SK-N-SH treated with all-trans-retinoic acid at 6 μM for 48 hours (cell line): ENCODE results near the gene TXLNA.

Experiments
- ATAC-seq: fragments of 200-7000 bp; cut with Tn5 transposase; 3 replicates; pipeline ENCODE4 v1.9.1; 2020; ENCODE audit warnings: mild to moderate bottlenecking, moderate library complexity
- ARNTL ChIP-seq: fragments of 450-650 bp; formaldehyde crosslinking; IDR thresholded peaks from 2 replicates; pipeline ENCODE4 v1.5.0; 2020; ENCODE audit warnings: low read depth, mild to moderate bottlenecking, moderate library complexity, borderline replicate concordance
- BACH2 ChIP-seq: fragments of 250-450 bp; sonication (Bioruptor Pico); IDR thresholded peaks from 2 replicates; pipeline ENCODE4 v1.9.0; 2021; ENCODE audit warnings: mild to moderate bottlenecking, borderline replicate concordance
- CREB5 ChIP-seq: fragments of 250-450 bp; sonication (Bioruptor Pico); IDR thresholded peaks from 2 replicates; pipeline ENCODE4 v1.5.1; 2020; ENCODE audit warnings: low read depth, mild to moderate bottlenecking, moderate library complexity
- CSDC2 ChIP-seq: fragments of 250-450 bp; sonication (Bioruptor Pico); IDR thresholded peaks from 2 replicates; pipeline ENCODE4 v1.5.0; 2020; ENCODE audit warnings: mild to moderate bottlenecking, moderate library complexity
- CSRNP3 ChIP-seq: fragments of 250-450 bp; sonication (Bioruptor Pico); IDR thresholded peaks from 2 replicates; pipeline ENCODE4 v1.5.1; 2021; ENCODE audit warnings: mild to moderate bottlenecking, moderate library complexity
- ESRRG ChIP-seq: fragments of 250-450 bp; sonication (Bioruptor Pico); IDR thresholded peaks from 2 replicates; pipeline ENCODE4 v1.6.1; 2021; ENCODE audit warnings: mild to moderate bottlenecking
- GLIS3 ChIP-seq: fragments of 250-450 bp; sonication (Bioruptor Pico); IDR thresholded peaks from 2 replicates; pipeline ENCODE4 v1.5.0; 2020; ENCODE audit warnings: mild to moderate bottlenecking, moderate library complexity
- ISL1 ChIP-seq: fragments of 250-450 bp; sonication (Bioruptor Pico); IDR thresholded peaks from 2 replicates; pipeline ENCODE4 v2.1.2; 2022; ENCODE audit warnings: mild to moderate bottlenecking, moderate library complexity
- OSR1 ChIP-seq: fragments of 250-450 bp; sonication (Bioruptor Pico); IDR thresholded peaks from 2 replicates; pipeline ENCODE4 v1.8.0; 2022; ENCODE audit warnings: moderate library complexity, mild to moderate bottlenecking, inconsistent platforms
- PATZ1 ChIP-seq: fragments of 250-450 bp; sonication (Bioruptor Pico); IDR thresholded peaks from 2 replicates; pipeline ENCODE4 v1.8.0; 2020; ENCODE audit warnings: mild to moderate bottlenecking, moderate library complexity, borderline replicate concordance
- SNAI2 ChIP-seq: fragments of 250-450 bp; sonication (Bioruptor Pico); IDR thresholded peaks from 2 replicates; pipeline ENCODE4 v1.5.0; 2020; ENCODE audit warnings: mild to moderate bottlenecking, moderate library complexity
- TCF4 ChIP-seq: fragments of 250-450 bp; sonication (Bioruptor Pico); IDR thresholded peaks from 2 replicates; pipeline ENCODE4 v1.8.0; 2021; ENCODE audit warnings: mild to moderate bottlenecking, moderate library complexity, borderline replicate concordance
- TOX ChIP-seq: fragments of 250-450 bp; sonication (Bioruptor Pico); IDR thresholded peaks from 2 replicates; pipeline ENCODE4 v1.8.0; 2021; ENCODE audit warnings: mild to moderate bottlenecking, moderate library complexity, borderline replicate concordance
- ZC3H10 ChIP-seq: fragments of 250-450 bp; sonication (Bioruptor Pico); IDR thresholded peaks from 2 replicates; pipeline ENCODE4 v1.5.1; 2021; ENCODE audit warnings: mild to moderate bottlenecking, moderate library complexity
- ZFP3 ChIP-seq: fragments of 250-450 bp; sonication (Bioruptor Pico); IDR thresholded peaks from 2 replicates; pipeline ENCODE4 v1.5.0; 2020; ENCODE audit warnings: mild to moderate bottlenecking, moderate library complexity
- ZFP30 ChIP-seq: fragments of 450-650 bp; formaldehyde crosslinking; IDR thresholded peaks from 2 replicates; pipeline ENCODE4 v1.5.0; 2022; ENCODE audit warnings: mild to moderate bottlenecking, moderate library complexity
- ZNF565 ChIP-seq: fragments of 450-650 bp; formaldehyde crosslinking; conservative IDR thresholded peaks from 2 replicates; pipeline ENCODE4 v1.5.0; 2020; ENCODE audit warnings: low read depth, mild to moderate bottlenecking, moderate library complexity
- ZNF70 ChIP-seq: fragments of 450-650 bp; formaldehyde crosslinking; IDR thresholded peaks from 2 replicates; pipeline ENCODE4 v1.5.0; 2020; ENCODE audit warnings: mild to moderate bottlenecking, moderate library complexity
- ZNF8 ChIP-seq: fragments of 450-650 bp; formaldehyde crosslinking; IDR thresholded peaks from 2 replicates; pipeline ENCODE4 v1.5.0; 2020; ENCODE audit warnings: mild to moderate bottlenecking, moderate library complexity
- TF ChIP-seq, protein P1 (sequence below): fragments of 250-450 bp; sonication (Bioruptor Pico); IDR thresholded peaks from 2 replicates; pipeline ENCODE4 v1.5.0; 2020; ENCODE audit warnings: mild to moderate bottlenecking, moderate library complexity
- TF ChIP-seq, protein P2 (sequence below): fragments of 250-450 bp; sonication (Bioruptor Pico); IDR thresholded peaks from 2 replicates; pipeline ENCODE4 v1.8.0; 2021; ENCODE audit warnings: low read depth, mild to moderate bottlenecking, moderate library complexity, borderline replicate concordance

TXLNA gene

GRCh38 chr1:32228771-32229170, 49.3 kb downstream of the TXLNA start:
- no peak for ATAC-seq
- TF ChIP-seq, protein P1, sequence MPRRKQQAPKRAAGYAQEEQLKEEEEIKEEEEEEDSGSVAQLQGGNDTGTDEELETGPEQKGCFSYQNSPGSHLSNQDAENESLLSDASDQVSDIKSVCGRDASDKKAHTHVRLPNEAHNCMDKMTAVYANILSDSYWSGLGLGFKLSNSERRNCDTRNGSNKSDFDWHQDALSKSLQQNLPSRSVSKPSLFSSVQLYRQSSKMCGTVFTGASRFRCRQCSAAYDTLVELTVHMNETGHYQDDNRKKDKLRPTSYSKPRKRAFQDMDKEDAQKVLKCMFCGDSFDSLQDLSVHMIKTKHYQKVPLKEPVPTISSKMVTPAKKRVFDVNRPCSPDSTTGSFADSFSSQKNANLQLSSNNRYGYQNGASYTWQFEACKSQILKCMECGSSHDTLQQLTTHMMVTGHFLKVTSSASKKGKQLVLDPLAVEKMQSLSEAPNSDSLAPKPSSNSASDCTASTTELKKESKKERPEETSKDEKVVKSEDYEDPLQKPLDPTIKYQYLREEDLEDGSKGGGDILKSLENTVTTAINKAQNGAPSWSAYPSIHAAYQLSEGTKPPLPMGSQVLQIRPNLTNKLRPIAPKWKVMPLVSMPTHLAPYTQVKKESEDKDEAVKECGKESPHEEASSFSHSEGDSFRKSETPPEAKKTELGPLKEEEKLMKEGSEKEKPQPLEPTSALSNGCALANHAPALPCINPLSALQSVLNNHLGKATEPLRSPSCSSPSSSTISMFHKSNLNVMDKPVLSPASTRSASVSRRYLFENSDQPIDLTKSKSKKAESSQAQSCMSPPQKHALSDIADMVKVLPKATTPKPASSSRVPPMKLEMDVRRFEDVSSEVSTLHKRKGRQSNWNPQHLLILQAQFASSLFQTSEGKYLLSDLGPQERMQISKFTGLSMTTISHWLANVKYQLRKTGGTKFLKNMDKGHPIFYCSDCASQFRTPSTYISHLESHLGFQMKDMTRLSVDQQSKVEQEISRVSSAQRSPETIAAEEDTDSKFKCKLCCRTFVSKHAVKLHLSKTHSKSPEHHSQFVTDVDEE (CRISPR knock-in tag): no peak
- TF ChIP-seq BACH2 (CRISPR knock-in tag): no peak
- TF ChIP-seq ZNF70: no peak
- TF ChIP-seq GLIS3 (CRISPR knock-in tag): no peak
- TF ChIP-seq ZFP30 (CRISPR knock-in tag): no peak
- no peak for TF ChIP-seq CREB5 (CRISPR knock-in tag)

DNA sequence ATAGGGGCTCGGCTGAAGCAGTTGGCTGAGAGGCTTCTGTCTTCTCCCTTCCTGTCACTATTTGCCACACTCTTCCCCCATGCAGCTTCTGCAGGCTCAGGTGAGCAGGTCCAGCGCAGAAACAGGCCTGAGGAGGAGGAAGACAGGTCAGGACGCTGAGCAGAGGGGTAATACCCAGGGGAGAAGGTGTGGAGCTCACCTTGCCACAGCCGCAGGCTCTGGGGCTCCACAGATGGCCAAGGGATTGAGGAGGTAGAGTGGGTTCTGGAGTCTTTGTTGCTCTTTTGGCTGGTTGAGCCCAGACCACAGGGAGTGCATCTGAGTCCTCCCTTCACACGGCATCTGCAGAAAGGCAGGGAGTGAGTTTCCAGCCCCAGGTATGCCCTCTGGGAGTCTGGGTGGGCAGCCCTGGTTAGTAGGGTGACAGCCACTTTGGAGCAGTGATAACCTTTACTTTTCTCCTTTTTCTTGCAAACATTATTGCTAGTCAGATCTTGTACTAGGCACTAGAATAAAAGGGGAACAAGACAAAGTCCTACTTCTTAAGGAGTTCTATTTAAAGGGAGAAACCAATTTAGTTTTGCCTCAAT, 52.5 kb downstream of the TXLNA start:
- TF ChIP-seq ARNTL (CRISPR knock-in tag) (no peak), PATZ1 (no peak), CREB5 (CRISPR knock-in tag) (no peak), ZNF8 (CRISPR knock-in tag) (no peak), CSRNP3 (CRISPR knock-in tag) (no peak), ISL1 (CRISPR knock-in tag) (no peak), ZFP3 (no peak), CSDC2 (no peak), ZNF565 (CRISPR knock-in tag) (no peak), GLIS3 (CRISPR knock-in tag) (no peak), SNAI2 (CRISPR knock-in tag) (no peak), TCF4 (CRISPR knock-in tag) (no peak), TOX (CRISPR knock-in tag) (no peak), ZC3H10 (CRISPR knock-in tag) (no peak), ESRRG (CRISPR knock-in tag) (no peak), ZFP30 (CRISPR knock-in tag) (no peak), BACH2 (CRISPR knock-in tag) (no peak), OSR1 (CRISPR knock-in tag) (no peak)
- TF ChIP-seq, protein P1 (CRISPR knock-in tag): no peak
- TF ChIP-seq, protein P2, sequence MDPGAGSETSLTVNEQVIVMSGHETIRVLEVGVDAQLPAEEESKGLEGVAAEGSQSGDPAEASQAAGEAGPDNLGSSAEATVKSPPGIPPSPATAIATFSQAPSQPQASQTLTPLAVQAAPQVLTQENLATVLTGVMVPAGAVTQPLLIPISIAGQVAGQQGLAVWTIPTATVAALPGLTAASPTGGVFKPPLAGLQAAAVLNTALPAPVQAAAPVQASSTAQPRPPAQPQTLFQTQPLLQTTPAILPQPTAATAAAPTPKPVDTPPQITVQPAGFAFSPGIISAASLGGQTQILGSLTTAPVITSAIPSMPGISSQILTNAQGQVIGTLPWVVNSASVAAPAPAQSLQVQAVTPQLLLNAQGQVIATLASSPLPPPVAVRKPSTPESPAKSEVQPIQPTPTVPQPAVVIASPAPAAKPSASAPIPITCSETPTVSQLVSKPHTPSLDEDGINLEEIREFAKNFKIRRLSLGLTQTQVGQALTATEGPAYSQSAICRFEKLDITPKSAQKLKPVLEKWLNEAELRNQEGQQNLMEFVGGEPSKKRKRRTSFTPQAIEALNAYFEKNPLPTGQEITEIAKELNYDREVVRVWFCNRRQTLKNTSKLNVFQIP: no peak
- no peak for ATAC-seq
